ENCODE measurements around the gene BAAT. TPM values are rescaled to one million over a fixed set of nuclear protein-coding genes. Genes with fewer than 3 reads are reported as not detected.

Gene BAAT
- total and polyA plus RNA-seq, 9 of the 15 experiments (the other 6 are each of a cell fraction or from before 2014, with no cell fraction given) = 0.17 to 0.76 (median 0.32) TPM

DNA sequence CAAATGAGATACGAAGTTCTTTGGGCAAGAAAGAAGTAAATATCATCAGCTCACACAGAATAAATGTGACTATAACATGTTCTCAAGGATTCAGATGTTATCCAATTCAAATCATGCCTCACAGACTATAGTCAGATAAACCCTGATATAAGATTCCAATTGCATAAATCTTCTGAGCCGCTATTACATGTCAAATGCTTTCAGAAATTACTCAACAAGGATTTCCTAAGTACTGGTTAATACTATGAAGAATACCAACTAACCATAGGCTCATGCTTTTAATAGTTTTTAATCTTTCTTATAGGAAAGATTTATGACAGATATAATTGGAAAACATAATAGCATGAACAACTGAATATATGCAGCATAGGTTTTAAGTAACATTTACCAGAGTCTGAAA, 73.6 kb downstream of the BAAT start:
- Histone ChIP-seq H3K27ac (ENCODE audit: extremely low read depth, low read depth, low read length) (no peak overlapping the region), H3K4me2 (ENCODE audit: insufficient read depth, low read length) (no peak overlapping the region), H3K36me3 (ENCODE audit: control insufficient read depth, insufficient read depth, low read length) (no peaks in the 10 kb centered on the region), H3K4me1 (replicated peaks in 1 of 2; ENCODE audit: control insufficient read depth in 2 of 2, insufficient read depth in 2 of 2, low read length in 2 of 2) (no peaks in the 10 kb centered on the region), H3K27me3 (ENCODE audit: control insufficient read depth in 2 of 2, insufficient read depth in 2 of 2, low read length in 2 of 2) (peaks cover 0 to 10% of the 10 kb centered on the region in 2 experiments; a peak in 3 of 5 replicates), H2AFZ (ENCODE audit: low read depth, low read length) (no peak overlapping the region), H4K20me1 (replicated peaks; ENCODE audit: control insufficient read depth, insufficient read depth, low read length) (no peaks in the 10 kb centered on the region), H3K4me3 (no peak overlapping the region), H3K9me1 (ENCODE audit: control insufficient read depth, insufficient read depth, low read length) (no peaks in the 10 kb centered on the region), H3K9ac (ENCODE audit: insufficient read depth in 1 of 2, low read depth in 2 of 2, low read length in 2 of 2) (no peak overlapping the region), H3K79me2 (ENCODE audit: control insufficient read depth, insufficient read depth, low read length) (no peaks in the 10 kb centered on the region), H3K9me3 (replicated peaks; ENCODE audit: control insufficient read depth, insufficient read depth, low read depth, low read length) (no peaks in the 10 kb centered on the region)
- BruUV-seq (replicated peaks) = no TSS peak
- 0% methylated on average over 2 of the region's 2 CpGs for WGBS (ENCODE audit: insufficient coverage, low coverage, missing lambda C conversion rate)
- FAIRE-seq (no peak), ATAC-seq (no peak), DNase-seq (ENCODE audit: extremely low read depth in 1 of 4, low spot score in 3 of 4) (no peak)
- ChIA-PET POLR2A (no interaction called here), CTCF (ENCODE audit: low intra/inter-chr PET ratio) (interaction anchor here (1.3 to 2.8 kb wide), 2 partner anchors 597 to 709 kb away, joined by 5 to 19 read pairs; no protein-coding TSS in a partner anchor)
- in situ Hi-C loops (cut with MboI) (no loop called here), intact Hi-C loops (cut with micrococcal nuclease) (loop anchor here (1.0 to 5.0 kb wide), 6 partner anchors 76 to 709 kb away; no protein-coding TSS in a partner anchor)
- TF ChIP-seq HDAC1 (IDR thresholded peaks at IDR 0.05) (no peak), HMG20B (CRISPR knock-in tag; IDR thresholded peaks at IDR 0.05) (no peak), ZNF764 (CRISPR knock-in tag; IDR thresholded peaks at IDR 0.05; ENCODE audit: low read depth) (no peak), PHTF2 (CRISPR knock-in tag; IDR thresholded peaks at IDR 0.05) (no peak), ZNF77 (CRISPR knock-in tag; IDR thresholded peaks at IDR 0.05) (no peak), ZNF174 (CRISPR knock-in tag; IDR thresholded peaks at IDR 0.05) (no peak), CBFA2T2 (conservative IDR thresholded peaks at IDR 0.05) (no peak), PRPF4 (IDR thresholded peaks at IDR 0.05; ENCODE audit: insufficient read depth, low read depth, low read length, poor library complexity, severe bottlenecking) (no peak), SMARCE1 (IDR thresholded peaks at IDR 0.05) (no peak), SAP30 (IDR thresholded peaks at IDR 0.05; ENCODE audit: borderline replicate concordance, insufficient read depth, low read depth, low read length, poor library complexity, severe bottlenecking) (no peak), YY1 (IDR thresholded peaks at IDR 0.05; ENCODE audit: borderline replicate concordance in 1 of 3, control insufficient read depth in 1 of 3, extremely low read depth in 1 of 3, insufficient read depth in 3 of 3, insufficient read length in 1 of 3, insufficient replicate concordance in 2 of 3, low read depth in 1 of 3, low read length in 2 of 3) (no peak), TEAD2 (tag; IDR thresholded peaks at IDR 0.05) (no peak), C11orf30 (IDR thresholded peaks at IDR 0.05; ENCODE audit: low read depth) (no peak), ZFP30 (CRISPR knock-in tag; IDR thresholded peaks at IDR 0.05; ENCODE audit: borderline replicate concordance) (no peak), ZBTB1 (CRISPR knock-in tag; IDR thresholded peaks at IDR 0.05; ENCODE audit: borderline replicate concordance, low read depth) (no peak)
- TF ChIP-seq, protein P1, sequence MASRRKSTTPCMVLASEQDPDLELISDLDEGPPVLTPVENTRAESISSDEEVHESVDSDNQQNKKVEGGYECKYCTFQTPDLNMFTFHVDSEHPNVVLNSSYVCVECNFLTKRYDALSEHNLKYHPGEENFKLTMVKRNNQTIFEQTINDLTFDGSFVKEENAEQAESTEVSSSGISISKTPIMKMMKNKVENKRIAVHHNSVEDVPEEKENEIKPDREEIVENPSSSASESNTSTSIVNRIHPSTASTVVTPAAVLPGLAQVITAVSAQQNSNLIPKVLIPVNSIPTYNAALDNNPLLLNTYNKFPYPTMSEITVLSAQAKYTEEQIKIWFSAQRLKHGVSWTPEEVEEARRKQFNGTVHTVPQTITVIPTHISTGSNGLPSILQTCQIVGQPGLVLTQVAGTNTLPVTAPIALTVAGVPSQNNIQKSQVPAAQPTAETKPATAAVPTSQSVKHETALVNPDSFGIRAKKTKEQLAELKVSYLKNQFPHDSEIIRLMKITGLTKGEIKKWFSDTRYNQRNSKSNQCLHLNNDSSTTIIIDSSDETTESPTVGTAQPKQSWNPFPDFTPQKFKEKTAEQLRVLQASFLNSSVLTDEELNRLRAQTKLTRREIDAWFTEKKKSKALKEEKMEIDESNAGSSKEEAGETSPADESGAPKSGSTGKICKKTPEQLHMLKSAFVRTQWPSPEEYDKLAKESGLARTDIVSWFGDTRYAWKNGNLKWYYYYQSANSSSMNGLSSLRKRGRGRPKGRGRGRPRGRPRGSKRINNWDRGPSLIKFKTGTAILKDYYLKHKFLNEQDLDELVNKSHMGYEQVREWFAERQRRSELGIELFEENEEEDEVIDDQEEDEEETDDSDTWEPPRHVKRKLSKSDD (conservative IDR thresholded peaks at IDR 0.05; ENCODE audit: low read length) = no peak
- TF ChIP-seq, protein P2, sequence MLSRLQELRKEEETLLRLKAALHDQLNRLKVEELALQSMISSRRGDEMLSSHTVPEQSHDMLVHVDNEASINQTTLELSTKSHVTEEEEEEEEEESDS (CRISPR knock-in tag; IDR thresholded peaks at IDR 0.05) = no peak
- TF ChIP-seq, protein P3, sequence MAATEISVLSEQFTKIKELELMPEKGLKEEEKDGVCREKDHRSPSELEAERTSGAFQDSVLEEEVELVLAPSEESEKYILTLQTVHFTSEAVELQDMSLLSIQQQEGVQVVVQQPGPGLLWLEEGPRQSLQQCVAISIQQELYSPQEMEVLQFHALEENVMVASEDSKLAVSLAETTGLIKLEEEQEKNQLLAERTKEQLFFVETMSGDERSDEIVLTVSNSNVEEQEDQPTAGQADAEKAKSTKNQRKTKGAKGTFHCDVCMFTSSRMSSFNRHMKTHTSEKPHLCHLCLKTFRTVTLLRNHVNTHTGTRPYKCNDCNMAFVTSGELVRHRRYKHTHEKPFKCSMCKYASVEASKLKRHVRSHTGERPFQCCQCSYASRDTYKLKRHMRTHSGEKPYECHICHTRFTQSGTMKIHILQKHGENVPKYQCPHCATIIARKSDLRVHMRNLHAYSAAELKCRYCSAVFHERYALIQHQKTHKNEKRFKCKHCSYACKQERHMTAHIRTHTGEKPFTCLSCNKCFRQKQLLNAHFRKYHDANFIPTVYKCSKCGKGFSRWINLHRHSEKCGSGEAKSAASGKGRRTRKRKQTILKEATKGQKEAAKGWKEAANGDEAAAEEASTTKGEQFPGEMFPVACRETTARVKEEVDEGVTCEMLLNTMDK (IDR thresholded peaks at IDR 0.05; ENCODE audit: borderline replicate concordance, insufficient read depth, low read depth, low read length, poor library complexity, severe bottlenecking) = no peak

Measured in K562 (cell line).